Measurements from ENCODE around the gene CHAT.

CHAT gene

GRCh38 chr10:49689882-49690510 lies 76.2 kb downstream of the CHAT start:
- Histone ChIP-seq H3K27me3 (ENCODE audit: insufficient read depth, low read length) (peaks cover 94% of the 10 kb centered on the region), H3K4me1 (ENCODE audit: control insufficient read depth, insufficient read depth, low read length, unreplicated experiment) (no peaks in the 10 kb centered on the region), H3K36me3 (ENCODE audit: insufficient read depth, low read length) (no peaks in the 10 kb centered on the region), H3K27ac (ENCODE audit: low read depth, low read length) (no peak overlapping the region), H2AFZ (ENCODE audit: low read length, unreplicated experiment) (no peak overlapping the region), H3K4me3 (ENCODE audit: low read depth, low read length) (no peak overlapping the region), H3K79me2 (ENCODE audit: control insufficient read depth, insufficient read depth, low read length, unreplicated experiment) (no peaks in the 10 kb centered on the region)

GRCh38 chr10:49690698-49691356 lies 77.0 kb downstream of the CHAT start:
- Histone ChIP-seq H2AFZ (ENCODE audit: low read length, unreplicated experiment) (no peak overlapping the region), H3K4me3 (ENCODE audit: low read depth, low read length) (no peak overlapping the region), H3K27ac (ENCODE audit: low read depth, low read length) (no peak overlapping the region), H3K4me1 (ENCODE audit: control insufficient read depth, insufficient read depth, low read length, unreplicated experiment) (no peaks in the 10 kb centered on the region), H3K36me3 (ENCODE audit: insufficient read depth, low read length) (no peaks in the 10 kb centered on the region), H3K79me2 (ENCODE audit: control insufficient read depth, insufficient read depth, low read length, unreplicated experiment) (no peaks in the 10 kb centered on the region), H3K27me3 (ENCODE audit: insufficient read depth, low read length) (peaks cover 94% of the 10 kb centered on the region)

GRCh38 chr10:49691588-49691987 lies 77.8 kb downstream of the CHAT start:
- no peaks in the 10 kb centered on the region for H3K79me2 ChIP-seq (ENCODE audit: control insufficient read depth, insufficient read depth, low read length, unreplicated experiment)
- no peak overlapping the region for H3K27ac ChIP-seq (ENCODE audit: low read depth, low read length)
- H3K36me3 ChIP-seq (ENCODE audit: insufficient read depth, low read length) = no peaks in the 10 kb centered on the region
- peaks cover 100% of the 10 kb centered on the region for H3K27me3 ChIP-seq (ENCODE audit: insufficient read depth, low read length)
- H2AFZ ChIP-seq (ENCODE audit: low read length, unreplicated experiment) = no peak overlapping the region
- no peaks in the 10 kb centered on the region for H3K4me1 ChIP-seq (ENCODE audit: control insufficient read depth, insufficient read depth, low read length, unreplicated experiment)
- H3K4me3 ChIP-seq (ENCODE audit: low read depth, low read length) = no peak overlapping the region

GRCh38 chr10:49694466-49694865 lies 80.6 kb downstream of the CHAT start:
- Histone ChIP-seq H3K4me3 (ENCODE audit: low read depth, low read length) (no peak overlapping the region), H3K4me1 (ENCODE audit: control insufficient read depth, insufficient read depth, low read length, unreplicated experiment) (no peaks in the 10 kb centered on the region), H3K27me3 (ENCODE audit: insufficient read depth, low read length) (peaks cover 93% of the 10 kb centered on the region), H3K27ac (ENCODE audit: low read depth, low read length) (no peak overlapping the region), H3K36me3 (ENCODE audit: insufficient read depth, low read length) (no peaks in the 10 kb centered on the region), H3K79me2 (ENCODE audit: control insufficient read depth, insufficient read depth, low read length, unreplicated experiment) (no peaks in the 10 kb centered on the region), H2AFZ (ENCODE audit: low read length, unreplicated experiment) (no peak overlapping the region)

GRCh38 chr10:49696311-49696710 lies 82.5 kb downstream of the CHAT start:
- peaks cover 92% of the 10 kb centered on the region for H3K27me3 ChIP-seq (ENCODE audit: insufficient read depth, low read length)

GRCh38 chr10:49698679-49699078 lies 84.8 kb downstream of the CHAT start:
- Histone ChIP-seq H3K4me1 (ENCODE audit: control insufficient read depth, insufficient read depth, low read length, unreplicated experiment) (no peaks in the 10 kb centered on the region), H3K27me3 (ENCODE audit: insufficient read depth, low read length) (peaks cover 86% of the 10 kb centered on the region), H3K36me3 (ENCODE audit: insufficient read depth, low read length) (no peaks in the 10 kb centered on the region), H3K27ac (ENCODE audit: low read depth, low read length) (no peak overlapping the region), H2AFZ (ENCODE audit: low read length, unreplicated experiment) (no peak overlapping the region), H3K4me3 (ENCODE audit: low read depth, low read length) (no peak overlapping the region), H3K79me2 (ENCODE audit: control insufficient read depth, insufficient read depth, low read length, unreplicated experiment) (no peaks in the 10 kb centered on the region)

More at GRCh38 chr10:49696311-49696710, 82.5 kb downstream of the CHAT start:
- Histone ChIP-seq H3K4me3 (ENCODE audit: low read depth, low read length) (no peak overlapping the region), H3K27ac (ENCODE audit: low read depth, low read length) (no peak overlapping the region), H3K4me1 (ENCODE audit: control insufficient read depth, insufficient read depth, low read length, unreplicated experiment) (no peaks in the 10 kb centered on the region), H3K36me3 (ENCODE audit: insufficient read depth, low read length) (no peaks in the 10 kb centered on the region), H3K79me2 (ENCODE audit: control insufficient read depth, insufficient read depth, low read length, unreplicated experiment) (no peaks in the 10 kb centered on the region), H2AFZ (ENCODE audit: low read length, unreplicated experiment) (no peak overlapping the region)

GRCh38 chr10:49700211-49700610 lies 86.4 kb downstream of the CHAT start:
- Histone ChIP-seq H3K4me1 (ENCODE audit: control insufficient read depth, insufficient read depth, low read length, unreplicated experiment) (no peaks in the 10 kb centered on the region), H3K27ac (ENCODE audit: low read depth, low read length) (no peak overlapping the region), H3K4me3 (ENCODE audit: low read depth, low read length) (no peak overlapping the region), H2AFZ (ENCODE audit: low read length, unreplicated experiment) (no peak overlapping the region), H3K36me3 (ENCODE audit: insufficient read depth, low read length) (no peaks in the 10 kb centered on the region), H3K27me3 (ENCODE audit: insufficient read depth, low read length) (peaks cover 82% of the 10 kb centered on the region), H3K79me2 (ENCODE audit: control insufficient read depth, insufficient read depth, low read length, unreplicated experiment) (no peaks in the 10 kb centered on the region)

- no peaks in the 10 kb centered on the region for H3K4me1 ChIP-seq (ENCODE audit: control insufficient read depth, insufficient read depth, low read length, unreplicated experiment)
- no peaks in the 10 kb centered on the region for H3K36me3 ChIP-seq (ENCODE audit: insufficient read depth, low read length)
- H3K27me3 ChIP-seq (ENCODE audit: insufficient read depth, low read length) = peaks cover 82% of the 10 kb centered on the region
- H2AFZ ChIP-seq (ENCODE audit: low read length, unreplicated experiment) = no peak overlapping the region
- no peak overlapping the region for H3K4me3 ChIP-seq (ENCODE audit: low read depth, low read length)
- no peaks in the 10 kb centered on the region for H3K79me2 ChIP-seq (ENCODE audit: control insufficient read depth, insufficient read depth, low read length, unreplicated experiment)
- no peak overlapping the region for H3K27ac ChIP-seq (ENCODE audit: low read depth, low read length)
Measured at GRCh38 chr10:49700997-49701396, 87.2 kb downstream of the CHAT start.

GRCh38 chr10:49707585-49707984 lies 93.7 kb downstream of the CHAT start:
- no peak overlapping the region for H3K27ac ChIP-seq (ENCODE audit: low read depth, low read length)
- H2AFZ ChIP-seq (ENCODE audit: low read length, unreplicated experiment) = no peak overlapping the region
- H3K4me1 ChIP-seq (ENCODE audit: control insufficient read depth, insufficient read depth, low read length, unreplicated experiment) = no peaks in the 10 kb centered on the region
- peaks cover 93% of the 10 kb centered on the region for H3K27me3 ChIP-seq (ENCODE audit: insufficient read depth, low read length)
- no peaks in the 10 kb centered on the region for H3K79me2 ChIP-seq (ENCODE audit: control insufficient read depth, insufficient read depth, low read length, unreplicated experiment)
- no peaks in the 10 kb centered on the region for H3K36me3 ChIP-seq (ENCODE audit: insufficient read depth, low read length)
- H3K4me3 ChIP-seq (ENCODE audit: low read depth, low read length) = no peak overlapping the region

- Histone ChIP-seq H3K27ac (ENCODE audit: low read depth, low read length) (no peak overlapping the region), H3K79me2 (ENCODE audit: control insufficient read depth, insufficient read depth, low read length, unreplicated experiment) (no peaks in the 10 kb centered on the region), H2AFZ (ENCODE audit: low read length, unreplicated experiment) (no peak overlapping the region), H3K4me1 (ENCODE audit: control insufficient read depth, insufficient read depth, low read length, unreplicated experiment) (no peaks in the 10 kb centered on the region), H3K36me3 (ENCODE audit: insufficient read depth, low read length) (no peaks in the 10 kb centered on the region), H3K4me3 (ENCODE audit: low read depth, low read length) (no peak overlapping the region), H3K27me3 (ENCODE audit: insufficient read depth, low read length) (peaks cover 86% of the 10 kb centered on the region)
Measured at GRCh38 chr10:49709934-49710333, 96.1 kb downstream of the CHAT start.

- H3K79me2 ChIP-seq (ENCODE audit: control insufficient read depth, insufficient read depth, low read length, unreplicated experiment) = no peaks in the 10 kb centered on the region
- H3K36me3 ChIP-seq (ENCODE audit: insufficient read depth, low read length) = no peaks in the 10 kb centered on the region
- no peak overlapping the region for H3K27ac ChIP-seq (ENCODE audit: low read depth, low read length)
- H3K4me3 ChIP-seq (ENCODE audit: low read depth, low read length) = no peak overlapping the region
- no peak overlapping the region for H2AFZ ChIP-seq (ENCODE audit: low read length, unreplicated experiment)
- H3K27me3 ChIP-seq (ENCODE audit: insufficient read depth, low read length) = peaks cover 76% of the 10 kb centered on the region
- H3K4me1 ChIP-seq (ENCODE audit: control insufficient read depth, insufficient read depth, low read length, unreplicated experiment) = no peaks in the 10 kb centered on the region
Measured at GRCh38 chr10:49710966-49711365, 97.1 kb downstream of the CHAT start.

Measured in ACC112 (cell line).